Osteoblast (primary cell): ENCODE results near the gene XRCC3. TPM values are rescaled to one million over a fixed set of nuclear protein-coding genes. Genes with fewer than 3 reads are reported as not detected.

Experiments
- DNase-seq: peaks from one replicate; pipeline ENCODE4 v3.0.0; 2011; ENCODE audit warnings: low spot score, mixed read lengths; ENCODE audit not compliant: insufficient read length; ENCODE audit errors: missing footprints
- H2AFZ ChIP-seq: 2 replicates; pipeline ENCODE4 v1.6.0; 2011; ENCODE audit warnings: mild to moderate bottlenecking, low read length
- H3K27ac ChIP-seq: 2 replicates; pipeline ENCODE4 v1.5.1; 2011; ENCODE audit warnings: mild to moderate bottlenecking, low read depth, low read length, moderate library complexity
- H3K27me3 ChIP-seq: 2 replicates; pipeline ENCODE4 v1.6.0; 2012; ENCODE audit warnings: mild to moderate bottlenecking, control low read depth, inconsistent platforms, low read length, moderate library complexity; ENCODE audit not compliant: insufficient read depth
- H3K36me3 ChIP-seq: 2 replicates; pipeline ENCODE4 v1.5.1; 2011; ENCODE audit warnings: mild to moderate bottlenecking, low read length, control low read depth, moderate library complexity; ENCODE audit not compliant: insufficient read depth
- H3K4me1 ChIP-seq: 2 replicates; pipeline ENCODE4 v1.5.1; 2011; ENCODE audit warnings: mild to moderate bottlenecking, low read length, control low read depth, moderate library complexity; ENCODE audit not compliant: insufficient read depth
- H3K4me2 ChIP-seq: 2 replicates; pipeline ENCODE4 v1.6.0; 2011; ENCODE audit warnings: mild to moderate bottlenecking, low read length; ENCODE audit not compliant: insufficient read depth
- H3K4me3 ChIP-seq: fragments of 200-600 bp; sonication (generic); 3 replicates; pipeline ENCODE4 v1.5.1; 2012; ENCODE audit warnings: mild to moderate bottlenecking, low read length, inconsistent platforms; ENCODE audit not compliant: insufficient read depth
- H3K79me2 ChIP-seq: 2 replicates; pipeline ENCODE4 v1.6.0; 2012; ENCODE audit warnings: mild to moderate bottlenecking, low read length, control low read depth, inconsistent platforms; ENCODE audit not compliant: insufficient read depth
- H3K9me3 ChIP-seq: 2 replicates; pipeline ENCODE4 v1.5.1; 2011; ENCODE audit warnings: low read depth, low read length, control low read depth
- H4K20me1 ChIP-seq: 2 replicates; pipeline ENCODE4 v1.6.0; 2012; ENCODE audit warnings: mild to moderate bottlenecking, low read length, control low read depth; ENCODE audit not compliant: insufficient read depth
- total RNA-seq: library from RNA; depleted of rRNA; stranded (reverse); fragments of >200 nt; gene quantifications from 2 replicates; pipeline ENCODE4 v1.2.3, GENCODE V29; 2012
- TF ChIP-seq, protein P1 (sequence below): IDR thresholded peaks from 2 replicates; pipeline ENCODE4 v1.5.1; 2011; ENCODE audit warnings: mild to moderate bottlenecking, low read depth, low read length, moderate library complexity; ENCODE audit errors: extremely low read depth

XRCC3 gene
- total RNA-seq, 1 donor, result 4.3 TPM

GRCh38 chr14:103741876-103742275 is 26.6 kb upstream of the XRCC3 start:
- H4K20me1 ChIP-seq, result no peaks in the 10 kb centered on the region
- no peak overlapping the region for H2AFZ ChIP-seq
- no peak for DNase-seq
- H3K9me3 ChIP-seq, result no peaks in the 10 kb centered on the region
- H3K36me3 ChIP-seq, result peaks cover 3% of the 10 kb centered on the region
- H3K27ac ChIP-seq, result no peak overlapping the region
- no peaks in the 10 kb centered on the region for H3K79me2 ChIP-seq
- no peak overlapping the region for H3K4me2 ChIP-seq
- H3K4me3 ChIP-seq, result no peak overlapping the region
- no peaks in the 10 kb centered on the region for H3K27me3 ChIP-seq
- TF ChIP-seq, protein P1, sequence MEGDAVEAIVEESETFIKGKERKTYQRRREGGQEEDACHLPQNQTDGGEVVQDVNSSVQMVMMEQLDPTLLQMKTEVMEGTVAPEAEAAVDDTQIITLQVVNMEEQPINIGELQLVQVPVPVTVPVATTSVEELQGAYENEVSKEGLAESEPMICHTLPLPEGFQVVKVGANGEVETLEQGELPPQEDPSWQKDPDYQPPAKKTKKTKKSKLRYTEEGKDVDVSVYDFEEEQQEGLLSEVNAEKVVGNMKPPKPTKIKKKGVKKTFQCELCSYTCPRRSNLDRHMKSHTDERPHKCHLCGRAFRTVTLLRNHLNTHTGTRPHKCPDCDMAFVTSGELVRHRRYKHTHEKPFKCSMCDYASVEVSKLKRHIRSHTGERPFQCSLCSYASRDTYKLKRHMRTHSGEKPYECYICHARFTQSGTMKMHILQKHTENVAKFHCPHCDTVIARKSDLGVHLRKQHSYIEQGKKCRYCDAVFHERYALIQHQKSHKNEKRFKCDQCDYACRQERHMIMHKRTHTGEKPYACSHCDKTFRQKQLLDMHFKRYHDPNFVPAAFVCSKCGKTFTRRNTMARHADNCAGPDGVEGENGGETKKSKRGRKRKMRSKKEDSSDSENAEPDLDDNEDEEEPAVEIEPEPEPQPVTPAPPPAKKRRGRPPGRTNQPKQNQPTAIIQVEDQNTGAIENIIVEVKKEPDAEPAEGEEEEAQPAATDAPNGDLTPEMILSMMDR, result no peak
- H3K4me1 ChIP-seq, result peaks cover 7% of the 10 kb centered on the region

DNA sequence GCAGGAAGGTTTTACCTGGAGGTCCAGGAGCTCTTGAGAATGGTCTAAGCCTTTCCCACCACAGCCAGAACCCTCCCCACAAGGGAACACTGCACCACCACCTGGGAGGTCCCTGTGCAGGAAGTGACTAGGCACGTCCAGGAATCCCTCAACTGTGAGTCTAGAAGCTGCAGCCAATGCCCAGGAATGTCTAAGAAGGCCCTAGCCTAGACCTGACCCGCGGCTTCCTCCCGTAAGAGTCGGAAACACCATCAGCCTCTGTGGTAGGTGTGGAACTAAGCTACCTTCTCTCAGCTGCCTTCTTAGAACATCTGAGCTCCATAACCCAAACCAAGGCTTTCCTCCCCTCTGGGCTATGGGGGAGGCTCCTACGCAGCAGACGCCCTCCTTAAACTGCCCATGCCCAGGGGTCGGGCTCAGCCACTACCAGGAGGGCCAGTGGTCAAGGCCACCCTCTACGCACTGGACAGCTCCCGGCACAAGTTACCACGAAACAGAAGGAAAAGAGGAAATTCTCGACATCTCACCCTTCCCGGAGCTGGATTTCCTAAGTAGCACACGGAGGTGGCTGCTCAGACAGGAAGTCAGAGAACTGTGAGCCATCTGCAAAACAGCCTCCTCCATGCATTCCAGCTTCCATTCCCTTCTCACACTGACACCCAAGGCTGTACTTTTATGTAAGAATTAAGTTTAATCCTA is 25.9 kb upstream of the XRCC3 start:
- H3K4me2 ChIP-seq, result no peak overlapping the region
- H2AFZ ChIP-seq, result no peak overlapping the region
- H3K79me2 ChIP-seq, result no peaks in the 10 kb centered on the region

GRCh38 chr14:103739793-103740501 is 24.7 kb upstream of the XRCC3 start:
- H3K27ac ChIP-seq, result no peak overlapping the region

More for the DNA sequence above, 25.9 kb upstream of the XRCC3 start:
- H3K27me3 ChIP-seq, result no peaks in the 10 kb centered on the region
- no peak overlapping the region for H3K4me3 ChIP-seq
- no peaks in the 10 kb centered on the region for H3K9me3 ChIP-seq
- TF ChIP-seq, protein P1, result no peak
- no peaks in the 10 kb centered on the region for H4K20me1 ChIP-seq
- H3K36me3 ChIP-seq, result peaks cover 3% of the 10 kb centered on the region
- H3K27ac ChIP-seq, result no peak overlapping the region
- peak; percentile 84 for DNase-seq
- no peaks in the 10 kb centered on the region for H3K4me1 ChIP-seq

GRCh38 chr14:103739466-103739792 is 24.2 kb upstream of the XRCC3 start:
- Histone ChIP-seq H3K27ac (no peak overlapping the region), H3K4me3 (no peak overlapping the region), H3K9me3 (no peaks in the 10 kb centered on the region), H4K20me1 (no peaks in the 10 kb centered on the region), H3K27me3 (no peaks in the 10 kb centered on the region), H3K79me2 (no peaks in the 10 kb centered on the region), H3K4me1 (no peaks in the 10 kb centered on the region), H3K36me3 (peaks cover 3% of the 10 kb centered on the region), H2AFZ (no peak overlapping the region), H3K4me2 (no peak overlapping the region)
- peak; percentile 47 for DNase-seq
- TF ChIP-seq, protein P1, result no peak

More at GRCh38 chr14:103739793-103740501, 24.7 kb upstream of the XRCC3 start:
- H3K36me3 ChIP-seq, result peaks cover 3% of the 10 kb centered on the region
- TF ChIP-seq, protein P1, result no peak
- no peaks in the 10 kb centered on the region for H3K79me2 ChIP-seq
- peak; percentile 37 for DNase-seq
- H3K4me3 ChIP-seq, result no peak overlapping the region
- H3K4me1 ChIP-seq, result no peaks in the 10 kb centered on the region
- no peaks in the 10 kb centered on the region for H3K9me3 ChIP-seq
- H3K4me2 ChIP-seq, result no peak overlapping the region
- no peaks in the 10 kb centered on the region for H4K20me1 ChIP-seq
- H2AFZ ChIP-seq, result no peak overlapping the region
- no peaks in the 10 kb centered on the region for H3K27me3 ChIP-seq
